GM21390 (cell line): ENCODE data around the gene PEX11G.
"Not testable (repeated sequence)": the region's sequence is repeated elsewhere in the genome, so short reads cannot be mapped to it uniquely, and the experiment has no call there.

ENCODE experiments used
- ATAC-seq: cut with Tn5 transposase; IDR thresholded peaks from one replicate; pipeline ENCODE4 v1.9.1; 2021; ENCODE audit not compliant: unreplicated experiment

Gene PEX11G

DNA sequence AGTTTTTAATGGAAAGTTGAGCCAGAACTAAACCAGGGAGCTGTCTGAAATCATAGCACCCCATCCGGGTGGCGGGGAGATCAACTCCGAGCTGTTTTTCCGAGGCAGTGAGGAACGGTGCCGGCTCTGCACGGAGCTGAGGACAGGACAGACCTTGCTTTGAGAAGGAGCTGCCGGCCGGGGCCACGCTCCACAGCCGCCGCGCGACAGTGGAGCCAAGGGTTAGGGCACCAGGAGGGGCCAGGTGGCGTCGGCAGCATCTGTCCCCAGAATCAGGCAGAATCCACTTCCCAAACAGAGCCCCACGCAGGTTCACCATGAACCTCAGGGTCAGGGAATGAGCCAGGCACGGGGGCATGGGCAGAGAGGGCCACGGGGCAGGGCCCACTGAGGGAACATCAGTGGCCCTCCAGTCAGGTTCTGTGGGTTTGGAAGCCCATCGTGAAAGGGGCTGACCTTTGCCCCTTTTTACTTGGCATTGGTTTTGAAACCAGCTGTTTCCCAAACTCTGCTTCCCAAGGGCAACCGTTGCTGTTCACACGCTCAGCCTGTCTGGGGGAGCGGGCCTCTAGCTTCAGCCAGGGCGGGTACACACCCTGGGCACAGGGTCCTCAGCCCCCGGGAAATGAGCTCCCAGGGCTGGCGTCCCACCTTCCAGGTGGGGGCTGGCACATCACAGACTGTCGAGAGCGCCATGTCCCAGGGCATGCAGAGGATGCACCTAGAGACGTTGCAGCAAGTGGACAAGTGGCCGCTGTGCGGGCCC, 18.1 kb downstream of the PEX11G start:
- no peak for ATAC-seq

DNA sequence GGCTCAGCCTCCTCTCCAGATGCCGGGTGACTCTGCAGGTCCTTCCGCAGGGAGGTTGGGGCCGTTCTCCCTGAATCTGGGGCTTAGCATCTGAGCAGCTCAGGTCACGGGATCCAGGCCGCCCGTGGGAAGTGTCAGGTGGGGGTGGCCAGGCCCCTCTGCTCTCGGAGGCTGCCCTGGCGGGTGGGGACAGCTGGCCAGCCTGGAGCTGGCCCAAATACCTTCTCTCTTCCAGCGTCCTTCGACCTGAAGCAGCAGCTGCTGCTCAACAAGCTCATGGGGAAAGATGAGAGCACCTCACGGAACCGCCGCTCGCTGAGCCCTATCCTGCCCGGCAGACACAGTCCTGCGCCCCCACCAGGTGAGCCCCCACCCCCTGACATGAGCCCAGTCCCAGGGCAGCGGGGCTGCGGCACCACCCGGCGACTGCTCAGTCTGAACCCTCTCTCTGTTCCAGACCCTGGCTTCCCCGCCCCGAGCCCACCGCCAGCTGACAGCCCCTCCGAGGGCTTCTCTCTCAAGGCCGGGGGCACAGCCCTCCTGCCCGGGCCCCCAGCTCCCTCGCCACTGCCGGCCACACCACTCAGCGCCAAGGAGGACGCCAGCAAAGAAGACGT, 19.1 kb downstream of the PEX11G start:
- ATAC-seq: no peak

DNA sequence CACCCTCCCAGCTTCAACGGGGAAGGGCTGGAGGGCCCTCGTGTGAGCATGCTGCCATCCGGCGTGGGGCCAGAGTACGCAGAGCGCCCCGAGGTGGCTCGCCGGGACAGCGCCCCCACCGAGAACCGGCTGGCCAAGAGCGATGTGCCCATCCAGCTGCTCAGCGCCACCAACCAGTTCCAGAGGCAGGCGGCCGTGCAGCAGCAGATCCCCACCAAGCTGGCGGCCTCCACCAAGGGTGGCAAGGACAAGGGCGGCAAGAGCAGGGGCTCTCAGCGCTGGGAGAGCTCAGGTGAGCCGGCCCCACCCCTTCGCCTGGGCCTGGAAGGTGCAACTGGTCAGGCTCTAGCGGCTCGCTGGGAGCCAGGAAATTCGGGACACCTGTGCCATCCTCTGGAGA, 20.0 kb downstream of the PEX11G start:
- ATAC-seq: no peak

- no peak for ATAC-seq
These were observed 21.5 kb downstream of the PEX11G start for GRCh38 chr19:7467009-7467989.

- no peak for ATAC-seq
These were observed 25.3 kb downstream of the PEX11G start for GRCh38 chr19:7463575-7463974.

- no peak for ATAC-seq
These were observed 26.8 kb downstream of the PEX11G start for GRCh38 chr19:7461841-7462629.

- ATAC-seq: no peak
These were observed 28.3 kb downstream of the PEX11G start for GRCh38 chr19:7460562-7460966.

DNA sequence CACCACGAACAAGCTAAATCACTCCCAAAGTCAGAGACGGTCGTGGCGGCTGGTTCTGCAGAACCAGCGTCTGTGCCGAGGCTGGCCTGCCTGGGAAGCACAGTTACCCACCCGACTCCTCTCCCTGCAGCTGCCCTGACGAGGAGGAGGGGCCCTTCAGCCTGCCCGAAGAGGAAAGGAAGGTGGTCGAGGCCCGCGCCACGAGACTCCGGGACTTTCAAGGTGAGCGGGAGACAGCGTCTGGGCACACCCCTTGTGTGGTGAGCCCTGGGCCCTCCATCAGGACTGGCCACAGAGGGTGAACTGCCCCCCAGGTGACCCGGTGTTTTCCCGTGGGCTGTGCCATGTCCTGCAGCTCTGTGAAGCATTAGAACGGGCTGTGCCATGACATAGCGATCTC, 29.1 kb downstream of the PEX11G start:
- no peak for ATAC-seq

DNA sequence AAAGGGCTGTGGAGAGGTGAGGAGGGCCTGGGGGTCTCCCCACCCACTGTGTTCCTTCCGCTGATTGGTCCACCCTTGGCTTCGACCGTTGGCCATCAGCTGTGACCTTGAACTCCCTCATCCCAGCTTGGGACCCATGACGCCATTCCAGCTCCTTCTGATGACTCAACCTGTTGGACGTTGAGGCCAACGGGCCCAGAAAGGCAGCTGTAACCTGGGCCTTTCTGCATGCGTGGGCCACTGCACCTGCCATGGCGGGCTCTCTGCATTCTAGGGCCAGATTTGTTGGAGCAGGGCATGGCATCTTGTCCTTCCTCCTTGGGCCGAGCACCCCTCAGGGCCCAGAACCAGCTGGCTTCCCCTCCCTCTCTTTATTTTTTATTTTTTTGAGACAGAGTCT, 30.2 kb downstream of the PEX11G start:
- no peak for ATAC-seq

DNA sequence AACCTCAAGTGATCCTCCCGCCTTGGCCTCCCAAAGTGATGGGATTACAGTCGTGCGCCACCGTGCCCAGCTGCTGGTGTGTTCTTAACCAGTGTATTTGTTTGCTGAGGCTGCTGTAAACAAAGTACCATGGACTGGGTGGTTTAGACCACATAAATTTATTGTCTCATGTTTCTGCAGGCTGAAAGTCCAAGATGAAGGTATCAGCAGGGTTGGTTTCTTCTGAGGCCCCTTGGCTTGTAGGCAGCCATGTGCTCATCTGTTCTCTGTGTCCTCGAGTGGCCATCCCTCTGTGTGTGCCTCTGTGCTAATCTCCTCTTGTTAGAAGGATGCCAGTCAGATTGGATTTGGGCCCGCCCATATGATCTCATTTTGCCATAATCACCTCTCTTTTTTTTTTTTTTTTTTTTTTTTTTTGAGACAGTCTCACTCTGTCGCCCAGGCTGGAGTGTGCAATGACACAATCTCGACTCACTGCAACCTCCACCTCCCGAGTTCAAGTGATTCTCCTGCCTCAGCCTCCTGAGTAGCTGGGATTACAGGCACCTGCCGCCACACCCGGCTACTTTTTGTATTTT, 31.8 kb downstream of the PEX11G start:
- no peak for ATAC-seq

- ATAC-seq: no peak
These were observed 33.1 kb downstream of the PEX11G start for GRCh38 chr19:7455600-7456296.

- ATAC-seq: no peak
These were observed 33.8 kb downstream of the PEX11G start for GRCh38 chr19:7454998-7455397.

GRCh38 chr19:7450243-7451223, 38.3 kb downstream of the PEX11G start:
- no peak for ATAC-seq

GRCh38 chr19:7449391-7450070, 39.3 kb downstream of the PEX11G start:
- ATAC-seq: not testable (repeated sequence)

GRCh38 chr19:7447648-7448047, 41.2 kb downstream of the PEX11G start:
- ATAC-seq: no peak

DNA sequence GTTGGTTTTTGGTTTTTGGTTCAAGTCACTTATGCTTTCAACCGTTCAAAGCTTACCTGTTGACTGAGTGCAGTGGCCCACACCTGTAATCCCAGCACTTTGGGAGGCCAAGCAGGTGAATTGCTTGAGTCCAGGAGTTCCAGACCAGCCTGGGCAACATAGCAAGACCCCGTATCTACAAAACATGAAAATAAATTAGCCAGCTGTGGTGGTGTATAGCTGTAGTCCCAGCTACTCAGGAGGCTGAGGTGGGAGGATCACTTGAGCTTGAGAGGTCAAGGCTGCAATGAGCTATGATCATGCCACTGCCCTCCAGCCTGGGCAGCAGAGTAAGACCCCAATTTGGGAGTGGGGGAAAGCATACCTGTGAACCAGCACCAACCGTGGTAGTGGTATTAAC, 43.7 kb downstream of the PEX11G start:
- ATAC-seq: no peak

DNA sequence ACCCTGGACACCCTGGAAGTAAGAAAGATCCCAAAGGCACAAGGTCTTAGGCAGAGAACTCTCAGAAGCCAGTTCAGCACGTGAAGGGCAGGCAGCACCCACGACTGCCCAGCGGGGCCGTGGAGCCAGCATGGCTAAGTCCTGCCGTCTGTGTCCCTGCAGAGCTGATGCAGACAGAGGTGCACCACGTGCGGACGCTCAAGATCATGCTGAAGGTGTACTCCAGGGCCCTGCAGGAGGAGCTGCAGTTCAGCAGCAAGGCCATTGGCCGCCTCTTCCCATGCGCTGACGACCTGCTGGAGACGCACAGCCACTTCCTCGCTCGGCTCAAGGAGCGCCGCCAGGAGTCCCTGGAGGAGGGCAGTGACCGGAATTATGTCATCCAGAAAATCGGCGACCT, 44.8 kb downstream of the PEX11G start:
- ATAC-seq: no peak

- ATAC-seq: no peak
These were observed 46.4 kb downstream of the PEX11G start for GRCh38 chr19:7442423-7442822.
